Spleen (tissue), 7 donors: ENCODE measurements around the gene HDAC8.

Source experiments
- CTCF ChIP-seq, 11 experiments: fragments of 200-600 bp in 7 of 11; fragments of 450-650 bp in 4 of 11; sonication (generic) in 4 of 11; IDR thresholded peaks in 8 of 11; conservative IDR thresholded peaks in 3 of 11; 1 replicate in 7 of 11; 2 replicates in 4 of 11; pipeline versions ENCODE4 v1.4.0 to v1.8.0; 2016 to 2021; ENCODE audit warnings: antibody characterized with exemption in 11 of 11, inconsistent platforms in 4 of 11, mild to moderate bottlenecking in 1 of 11
- POLR2A ChIP-seq, 3 donors: fragments of 450-650 bp; IDR thresholded peaks; one replicate each; pipeline ENCODE4 v1.5.1; 2017; ENCODE audit warnings: antibody characterized with exemption in 3 of 3, mild to moderate bottlenecking in 1 of 3
- POLR2AphosphoS5 ChIP-seq, 3 donors: sonication (generic); formaldehyde crosslinking; IDR thresholded peaks; one replicate each; pipeline ENCODE4 v1.5.1; 2017; ENCODE audit warnings: antibody characterized with exemption in 3 of 3
- donor health status: DM: no; HTN: no; CAD: no; lungs with moderate emphysema.
- donor health status: DM: no; HTN: no; CAD: no.
- donor health status: DM: no; HTN: no; CAD: no.

- no peak for TF ChIP-seq POLR2AphosphoS5 (IDR thresholded peaks at IDR 0.05)
- no peak for TF ChIP-seq CTCF (IDR thresholded peaks at IDR 0.05 in 8 of 11, conservative IDR thresholded peaks at IDR 0.05 in 3 of 11)
- TF ChIP-seq POLR2A (IDR thresholded peaks at IDR 0.05) = no peak
Observed at GRCh38 chrX:72349190-72349589, 223.5 kb downstream of the HDAC8 start.
